HS-27A (cell line): ENCODE results near the gene ANKRD31.
"Not testable (repeated sequence)": the region's sequence is repeated elsewhere in the genome, so short reads cannot be mapped to it uniquely, and the experiment has no call there.

ENCODE experiments used
- DNase-seq: peaks from one replicate; pipeline ENCODE4 v3.0.0-alpha.2; 2012; ENCODE audit warnings: low read depth, missing footprints

Gene ANKRD31

GRCh38 chr5:75152860-75153259 lies 83.8 kb downstream of the ANKRD31 start:
- no peak for DNase-seq

- no peak for DNase-seq
Measured at GRCh38 chr5:75148051-75148450, 88.6 kb downstream of the ANKRD31 start.

DNA sequence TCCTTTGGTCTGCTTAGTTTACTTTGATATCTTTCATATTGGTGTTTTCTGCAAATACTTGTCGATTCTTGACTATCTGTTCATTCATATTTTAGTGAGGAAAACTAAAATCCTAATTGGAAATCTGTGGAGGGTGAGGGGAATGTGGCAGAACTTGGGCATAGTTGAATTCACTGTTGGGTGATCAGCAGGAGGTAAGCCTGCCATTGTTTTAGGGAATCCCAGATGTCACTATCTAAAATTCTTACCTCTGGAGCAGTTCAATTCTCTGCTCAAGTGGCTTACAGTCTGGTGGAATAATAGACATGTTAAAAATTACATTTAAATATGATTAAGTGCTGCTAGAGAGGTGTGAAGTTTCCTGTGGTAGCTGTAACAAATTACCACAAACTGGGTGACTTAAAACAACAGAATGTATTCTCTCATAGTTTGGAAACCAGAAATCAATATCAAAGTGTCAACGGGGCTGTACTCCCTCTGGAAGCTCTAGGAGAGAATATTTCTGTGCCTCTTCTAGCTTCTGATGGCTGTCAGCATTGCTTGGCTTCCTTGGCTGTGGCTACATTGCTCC lies 94.0 kb downstream of the ANKRD31 start:
- no peak for DNase-seq

- DNase-seq: no peak
Measured at GRCh38 chr5:75140277-75140676, 96.4 kb downstream of the ANKRD31 start.

- no peak for DNase-seq
Measured at GRCh38 chr5:75138689-75139088, 98.0 kb downstream of the ANKRD31 start.

GRCh38 chr5:75130818-75131349 lies 105.8 kb downstream of the ANKRD31 start:
- no peak for DNase-seq

DNA sequence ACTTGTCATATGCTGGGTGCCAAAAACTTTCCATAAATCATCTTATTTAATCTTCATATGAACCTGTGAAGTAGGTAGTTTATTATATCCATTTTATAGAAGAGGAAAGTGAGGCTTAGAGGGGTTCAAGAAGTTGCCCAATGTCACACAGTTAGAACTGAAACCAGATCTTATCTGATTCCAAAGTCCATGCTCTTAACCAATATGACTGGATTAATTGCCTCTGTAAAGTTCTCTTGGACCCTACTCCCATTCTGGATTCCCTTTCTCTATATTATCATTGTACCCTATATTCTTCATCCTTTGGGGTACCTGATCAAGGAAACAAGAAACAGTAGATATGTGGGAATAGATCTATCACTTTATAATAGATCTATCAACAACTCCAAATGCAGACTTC lies 119.8 kb downstream of the ANKRD31 start:
- no peak for DNase-seq

- DNase-seq: not testable (repeated sequence)
Measured at GRCh38 chr5:75114311-75114710, 122.4 kb downstream of the ANKRD31 start.

DNA sequence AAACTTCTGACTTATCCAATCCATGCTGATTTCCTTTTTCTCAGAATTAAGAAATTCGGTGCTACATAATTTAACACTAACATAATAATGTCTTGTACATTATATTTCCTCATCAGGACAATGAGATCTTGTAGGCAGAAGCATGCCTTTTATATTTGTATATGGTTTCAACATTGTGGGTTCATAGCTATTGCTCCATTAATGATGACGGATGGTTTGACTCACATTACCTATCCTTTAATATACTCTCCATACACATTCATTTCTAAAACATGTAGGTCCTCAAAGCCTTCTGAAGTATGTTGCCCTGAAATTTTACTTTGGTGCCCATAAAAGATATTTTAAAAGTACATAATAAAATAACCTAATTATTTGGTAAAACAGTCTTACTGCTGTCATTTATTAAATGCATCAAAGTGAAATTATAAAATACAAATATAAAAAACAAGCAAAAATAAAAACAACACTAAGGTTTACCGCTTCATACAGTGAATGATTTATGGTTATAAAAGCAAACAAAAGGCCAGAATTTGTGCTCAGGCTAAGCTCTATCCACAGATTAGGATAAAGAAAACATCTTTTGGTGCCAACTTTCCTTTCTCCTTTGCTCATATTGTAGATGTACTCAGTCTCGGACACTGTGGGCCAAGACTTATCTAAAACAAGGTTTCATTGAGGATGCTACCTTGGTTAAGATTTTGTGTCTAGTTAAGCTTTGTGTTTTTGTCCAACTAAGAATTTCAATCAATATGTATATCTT lies 123.1 kb downstream of the ANKRD31 start:
- no peak for DNase-seq

DNA sequence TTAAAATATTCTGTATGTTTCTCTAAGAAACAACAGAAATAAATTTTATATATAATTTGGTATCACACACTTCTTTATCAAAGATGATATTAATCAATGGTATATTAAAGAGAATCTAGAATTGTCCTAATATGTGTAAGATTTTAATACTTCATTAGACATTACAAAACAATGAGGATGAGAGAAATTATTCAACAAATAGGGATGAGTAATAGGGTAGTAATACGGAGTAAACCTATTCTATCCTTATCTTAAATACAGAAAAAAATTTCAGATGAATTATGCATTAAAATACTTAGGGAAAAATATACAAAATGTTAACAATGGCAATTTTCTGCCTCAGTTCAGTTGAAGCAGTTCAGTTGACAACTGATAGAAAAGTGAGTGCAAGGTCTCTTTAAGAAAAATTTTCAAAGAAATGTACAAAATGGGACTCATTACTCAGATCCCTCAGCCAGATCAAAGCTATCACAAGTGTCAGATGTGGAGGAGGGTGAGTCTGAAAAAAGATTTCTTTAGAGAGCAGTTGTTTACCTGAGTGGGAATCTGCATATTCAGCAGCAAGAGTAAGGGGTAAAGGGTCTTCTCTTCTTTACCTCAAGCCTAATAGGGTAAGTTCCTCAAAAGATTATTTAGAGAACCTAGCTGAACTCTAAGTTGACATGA lies 127.6 kb downstream of the ANKRD31 start:
- DNase-seq: no peak

DNA sequence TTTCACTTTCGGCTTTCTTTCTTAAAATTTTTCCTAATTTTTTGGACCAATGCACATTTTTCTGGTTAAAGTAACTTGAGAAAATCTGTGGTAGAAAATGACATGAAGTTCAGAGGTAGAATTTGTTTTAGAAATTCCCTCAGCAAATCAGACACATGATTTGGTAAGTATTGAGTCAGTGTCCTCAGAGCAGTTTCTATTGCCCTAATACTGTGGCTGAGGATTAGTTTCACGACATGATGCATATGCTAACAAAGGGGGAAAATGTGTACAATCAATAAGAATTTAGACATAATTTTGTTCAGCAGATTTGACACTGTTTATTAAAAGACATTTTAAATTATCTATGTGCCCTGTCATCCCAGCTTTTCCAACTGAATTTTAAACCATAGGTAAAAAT lies 128.2 kb downstream of the ANKRD31 start:
- DNase-seq: no peak

GRCh38 chr5:75095956-75096355 lies 140.7 kb downstream of the ANKRD31 start:
- DNase-seq: not testable (repeated sequence)

GRCh38 chr5:75091597-75091996 lies 145.1 kb downstream of the ANKRD31 start:
- DNase-seq: no peak

GRCh38 chr5:75089662-75090061 lies 147.0 kb downstream of the ANKRD31 start:
- no peak for DNase-seq

GRCh38 chr5:75089137-75089536 lies 147.5 kb downstream of the ANKRD31 start:
- no peak for DNase-seq

- no peak for DNase-seq
Measured at GRCh38 chr5:75088648-75089047, 148.0 kb downstream of the ANKRD31 start.

DNA sequence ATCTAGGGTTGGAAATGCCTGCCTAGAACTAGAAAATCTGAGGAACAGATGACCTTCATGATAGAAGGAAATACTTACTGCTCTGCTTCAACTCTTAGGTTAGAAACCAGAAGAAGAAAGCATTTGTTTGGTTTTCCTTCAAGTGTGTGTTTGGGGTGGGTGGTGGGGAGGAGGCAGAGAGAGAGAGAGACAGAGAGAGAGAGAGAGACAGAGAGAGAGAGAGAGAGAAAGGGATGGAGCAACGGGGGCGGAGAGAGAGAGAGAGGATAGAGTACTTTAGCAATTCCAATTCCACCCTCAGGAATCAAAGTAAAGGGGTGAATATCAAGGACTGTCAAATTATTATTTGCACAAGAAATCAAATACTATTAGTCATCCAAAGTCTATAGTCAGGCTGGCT lies 155.2 kb downstream of the ANKRD31 start:
- DNase-seq: no peak

- not testable (repeated sequence) for DNase-seq
Measured at GRCh38 chr5:75079346-75079745, 157.3 kb downstream of the ANKRD31 start.

DNA sequence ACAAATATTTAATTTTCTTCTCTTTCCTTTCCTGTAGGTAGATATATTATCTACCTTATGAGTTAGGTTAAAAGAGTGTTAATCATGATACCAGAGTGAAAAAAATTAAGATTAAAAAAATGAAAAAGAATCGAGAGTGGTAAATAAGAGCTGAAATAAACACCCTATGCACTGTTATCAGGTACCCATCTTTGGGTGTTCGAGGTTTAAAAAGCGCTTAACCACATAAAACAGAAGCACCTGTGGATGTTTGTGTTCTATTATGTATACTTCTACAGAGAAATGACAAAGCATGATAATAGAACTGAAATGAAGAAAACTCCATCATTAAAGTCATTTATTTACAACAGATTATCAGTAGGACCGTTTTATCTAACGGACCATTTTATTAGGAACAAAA lies 158.7 kb downstream of the ANKRD31 start:
- DNase-seq: no peak

GRCh38 chr5:75072061-75072460 lies 164.6 kb downstream of the ANKRD31 start:
- no peak for DNase-seq

DNA sequence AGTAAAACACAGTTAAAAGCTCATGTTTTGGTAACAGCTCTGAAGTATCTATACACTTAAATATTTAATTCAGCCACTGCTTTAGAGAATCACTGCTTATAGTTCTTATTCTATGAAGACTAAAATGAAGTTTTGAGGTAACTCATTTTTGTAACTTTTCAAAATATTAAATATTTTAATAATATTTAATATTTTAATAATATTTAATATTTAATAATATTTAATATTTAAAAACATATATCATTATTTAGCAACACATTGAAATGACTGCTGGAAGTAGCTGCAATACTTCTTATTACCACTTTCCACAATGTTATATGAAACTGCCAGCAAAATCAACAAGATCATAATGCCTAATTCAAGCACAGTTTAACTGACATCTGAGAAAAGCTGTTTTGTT lies 165.6 kb downstream of the ANKRD31 start:
- no peak for DNase-seq

DNA sequence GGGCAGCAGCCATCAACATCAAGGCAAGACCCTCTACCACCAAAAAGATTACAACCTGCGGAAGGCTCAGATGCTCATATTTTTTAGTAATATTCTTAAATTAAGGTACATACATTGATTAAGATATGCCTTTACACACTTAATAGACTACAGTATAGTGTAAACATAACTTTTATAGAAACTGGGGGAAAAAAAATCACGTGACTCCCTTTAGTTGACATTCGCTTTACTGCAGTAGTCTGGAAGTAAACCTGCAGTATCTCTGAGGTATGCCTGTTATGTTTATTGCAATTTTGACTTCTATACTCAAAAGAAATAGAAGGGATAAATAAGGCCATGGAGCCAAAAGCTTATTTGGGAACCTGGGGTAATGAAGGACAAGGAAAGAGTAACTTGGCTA lies 169.2 kb downstream of the ANKRD31 start:
- no peak for DNase-seq

- DNase-seq: no peak
Measured at GRCh38 chr5:75062925-75063531, 173.7 kb downstream of the ANKRD31 start.
